ENCODE measurements around the gene CALML6.
"Not testable (repeated sequence)": the region's sequence is repeated elsewhere in the genome, so short reads cannot be mapped to it uniquely, and the experiment has no call there.

CALML6 gene

DNA sequence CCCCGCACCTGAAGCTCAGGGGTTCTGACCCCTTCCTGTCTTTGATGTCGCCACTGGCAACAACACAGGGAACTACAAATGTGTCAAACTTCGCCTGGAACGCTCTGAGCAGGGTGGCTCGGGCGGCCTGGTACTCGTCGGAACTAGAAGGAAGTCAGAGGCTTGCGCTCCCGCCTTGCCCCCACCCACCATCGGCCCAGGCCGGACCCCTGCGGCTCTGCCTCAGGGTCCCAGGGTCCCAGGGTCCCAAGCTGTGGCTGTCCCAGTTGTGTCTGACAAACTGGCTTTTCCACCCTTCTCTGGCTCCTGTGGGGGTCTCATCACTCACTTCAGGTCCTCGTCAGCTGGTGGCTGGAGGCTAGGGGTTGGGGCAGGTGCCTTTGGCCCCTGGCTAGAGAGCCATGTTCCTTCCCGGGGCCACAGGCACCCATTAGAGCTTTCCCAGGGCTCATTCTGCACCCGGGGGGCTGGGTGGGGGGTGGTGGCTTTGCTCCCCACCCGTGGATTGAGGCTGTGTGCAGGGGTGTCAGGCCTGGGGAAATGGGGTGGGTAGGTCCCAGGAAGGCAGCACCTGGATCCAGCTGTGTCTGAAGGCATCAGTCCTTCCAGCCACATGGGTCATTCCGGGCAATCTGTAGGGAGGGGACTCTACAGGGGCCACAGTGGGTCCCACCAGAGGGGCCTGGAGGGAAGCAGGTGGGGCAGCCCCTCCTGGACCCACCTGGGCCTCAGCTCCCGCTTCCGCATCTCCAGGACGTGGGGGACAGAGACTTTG lies 12.0 kb downstream of the CALML6 start:
- no peaks in the 10 kb centered on the region for H3K27me3 ChIP-seq (ENCODE audit: control insufficient read depth, insufficient read depth, low read length)
- no CpG with 5 or more reads among the region's 21 CpGs for WGBS (ENCODE audit: insufficient coverage, insufficient read length)
- H3K27ac ChIP-seq (ENCODE audit: low read length), result no peak overlapping the region

DNA sequence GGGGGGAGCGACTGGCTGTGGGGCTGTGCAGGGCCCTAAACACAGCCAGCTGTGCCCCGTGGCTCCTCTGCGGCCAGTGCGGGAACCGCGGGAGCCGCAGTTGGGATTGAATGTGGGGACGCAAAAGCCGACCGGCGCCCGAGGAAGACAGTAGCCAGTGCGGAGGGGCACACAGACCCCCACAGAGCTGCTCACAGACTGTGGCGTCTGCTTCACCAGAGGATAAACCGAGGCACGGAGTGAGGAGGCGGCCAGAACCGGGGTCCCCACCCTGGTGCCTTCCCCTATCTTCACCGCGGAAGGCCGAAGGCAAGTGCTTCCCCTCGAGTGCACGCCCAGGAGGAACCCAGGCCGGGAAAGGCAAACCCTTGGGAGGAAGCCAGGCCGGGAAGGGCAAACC lies 12.7 kb downstream of the CALML6 start:
- DNase-seq (ENCODE audit: low read depth, low spot score), result no peak
- Histone ChIP-seq H3K4me3 (ENCODE audit: low read length) (no peak overlapping the region), H3K27me3 (ENCODE audit: control insufficient read depth, insufficient read depth, low read length) (no peaks in the 10 kb centered on the region), H3K27ac (ENCODE audit: low read length) (no peak overlapping the region), H3K36me3 (ENCODE audit: control insufficient read depth, insufficient read depth, low read length) (no peaks in the 10 kb centered on the region), H3K9me3 (ENCODE audit: control insufficient read depth, insufficient read depth, low read length) (no peaks in the 10 kb centered on the region), H3K4me1 (ENCODE audit: control insufficient read depth, insufficient read depth, low read length) (peaks cover 2% of the 10 kb centered on the region; the same call in 1 of the 2 replicates)
- no CpG with 5 or more reads among the region's 25 CpGs for WGBS (ENCODE audit: insufficient coverage, insufficient read length)

More for the DNA sequence above, 12.0 kb downstream of the CALML6 start:
- H3K9me3 ChIP-seq (ENCODE audit: control insufficient read depth, insufficient read depth, low read length), result no peaks in the 10 kb centered on the region
- no peak overlapping the region for H3K4me3 ChIP-seq (ENCODE audit: low read length)
- DNase-seq (ENCODE audit: low read depth, low spot score), result no peak
- H3K36me3 ChIP-seq (ENCODE audit: control insufficient read depth, insufficient read depth, low read length), result no peaks in the 10 kb centered on the region
- H3K4me1 ChIP-seq (ENCODE audit: control insufficient read depth, insufficient read depth, low read length), result peaks cover 2% of the 10 kb centered on the region; the same call in 1 of the 2 replicates

GRCh38 chr1:1928231-1929101 lies 13.4 kb downstream of the CALML6 start:
- peaks cover 2% of the 10 kb centered on the region; the same call in 1 of the 2 replicates for H3K4me1 ChIP-seq (ENCODE audit: control insufficient read depth, insufficient read depth, low read length)
- no peak for DNase-seq (ENCODE audit: low read depth, low spot score)
- H3K27me3 ChIP-seq (ENCODE audit: control insufficient read depth, insufficient read depth, low read length), result no peaks in the 10 kb centered on the region
- no CpG with 5 or more reads among the region's 34 CpGs for WGBS (ENCODE audit: insufficient coverage, insufficient read length)
- H3K4me3 ChIP-seq (ENCODE audit: low read length), result no peak overlapping the region
- no peaks in the 10 kb centered on the region for H3K9me3 ChIP-seq (ENCODE audit: control insufficient read depth, insufficient read depth, low read length)
- no peaks in the 10 kb centered on the region for H3K36me3 ChIP-seq (ENCODE audit: control insufficient read depth, insufficient read depth, low read length)
- no peak overlapping the region for H3K27ac ChIP-seq (ENCODE audit: low read length)

DNA sequence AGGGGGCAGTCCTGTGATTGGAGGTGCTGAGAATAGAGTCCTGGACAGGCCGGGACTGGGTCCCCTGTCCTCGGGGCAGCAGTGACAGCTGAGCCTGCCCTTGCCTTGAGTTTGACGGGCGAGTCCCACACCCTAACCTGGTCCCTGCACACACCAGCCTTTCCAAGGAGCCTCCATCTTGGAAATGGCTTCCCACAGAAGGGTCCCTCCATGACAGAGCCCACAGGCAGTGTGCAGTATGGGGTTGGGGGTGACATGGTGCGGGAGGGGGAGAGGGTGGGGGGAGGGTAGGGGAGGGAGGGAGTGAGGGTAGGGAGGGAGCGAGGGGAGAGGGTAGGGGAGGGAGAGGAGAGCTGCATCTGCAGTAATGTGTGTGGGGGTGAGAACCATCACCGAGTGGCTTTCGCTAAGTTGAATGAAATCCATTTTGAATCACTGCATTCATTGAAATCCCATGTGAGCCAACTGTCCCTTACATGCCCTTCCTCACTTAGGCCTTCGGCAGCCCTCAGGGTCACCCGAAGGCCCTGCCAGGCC lies 14.1 kb downstream of the CALML6 start:
- WGBS (ENCODE audit: insufficient coverage, insufficient read length), result no CpG with 5 or more reads among the region's 10 CpGs

GRCh38 chr1:1929639-1930545 lies 14.8 kb downstream of the CALML6 start:
- H3K27ac ChIP-seq (ENCODE audit: low read length), result no peak overlapping the region
- H3K36me3 ChIP-seq (ENCODE audit: control insufficient read depth, insufficient read depth, low read length), result no peaks in the 10 kb centered on the region
- no CpG with 5 or more reads among the region's 38 CpGs for WGBS (ENCODE audit: insufficient coverage, insufficient read length)
- no peaks in the 10 kb centered on the region for H3K9me3 ChIP-seq (ENCODE audit: control insufficient read depth, insufficient read depth, low read length)
- peaks cover 2% of the 10 kb centered on the region; the same call in 1 of the 2 replicates for H3K4me1 ChIP-seq (ENCODE audit: control insufficient read depth, insufficient read depth, low read length)
- H3K4me3 ChIP-seq (ENCODE audit: low read length), result no peak overlapping the region
- H3K27me3 ChIP-seq (ENCODE audit: control insufficient read depth, insufficient read depth, low read length), result no peaks in the 10 kb centered on the region
- no peak for DNase-seq (ENCODE audit: low read depth, low spot score)

More for the DNA sequence above, 14.1 kb downstream of the CALML6 start:
- DNase-seq (ENCODE audit: low read depth, low spot score), result no peak
- no peak overlapping the region for H3K4me3 ChIP-seq (ENCODE audit: low read length)
- no peaks in the 10 kb centered on the region for H3K27me3 ChIP-seq (ENCODE audit: control insufficient read depth, insufficient read depth, low read length)
- no peaks in the 10 kb centered on the region for H3K36me3 ChIP-seq (ENCODE audit: control insufficient read depth, insufficient read depth, low read length)
- no peak overlapping the region for H3K27ac ChIP-seq (ENCODE audit: low read length)
- no peaks in the 10 kb centered on the region for H3K9me3 ChIP-seq (ENCODE audit: control insufficient read depth, insufficient read depth, low read length)
- peaks cover 2% of the 10 kb centered on the region; the same call in 1 of the 2 replicates for H3K4me1 ChIP-seq (ENCODE audit: control insufficient read depth, insufficient read depth, low read length)

DNA sequence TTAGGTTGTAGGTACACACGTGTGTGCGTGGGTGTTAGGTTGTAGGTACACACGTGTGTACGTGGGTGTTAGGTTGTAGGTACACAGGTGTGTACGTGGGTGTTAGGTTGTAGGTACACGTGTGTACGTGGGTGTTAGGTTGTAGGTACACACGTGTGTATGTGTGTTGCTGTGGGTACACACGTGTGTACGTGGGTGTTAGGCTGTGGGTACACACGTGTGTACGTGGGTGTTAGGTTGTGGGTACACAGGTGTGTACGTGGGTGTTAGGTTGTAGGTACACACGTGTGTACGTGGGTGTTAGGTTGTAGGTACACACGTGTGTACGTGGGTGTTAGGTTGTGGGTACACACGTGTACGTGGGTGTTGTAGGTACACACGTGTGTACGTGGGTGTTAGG lies 19.8 kb downstream of the CALML6 start:
- not testable (repeated sequence) for H3K36me3 ChIP-seq (ENCODE audit: control insufficient read depth, insufficient read depth, low read length); H3K27me3 ChIP-seq (ENCODE audit: control insufficient read depth, insufficient read depth, low read length); DNase-seq (ENCODE audit: low read depth, low spot score); H3K27ac ChIP-seq (ENCODE audit: low read length); H3K4me3 ChIP-seq (ENCODE audit: low read length); H3K4me1 ChIP-seq (ENCODE audit: control insufficient read depth, insufficient read depth, low read length); H3K9me3 ChIP-seq (ENCODE audit: control insufficient read depth, insufficient read depth, low read length)
- WGBS (ENCODE audit: insufficient coverage, insufficient read length), result 100% methylated on average over 4 of the region's 21 CpGs

GRCh38 chr1:1937061-1937460 lies 22.0 kb downstream of the CALML6 start:
- no peak overlapping the region for H3K27ac ChIP-seq (ENCODE audit: low read length)
- DNase-seq (ENCODE audit: low read depth, low spot score), result no peak
- H3K27me3 ChIP-seq (ENCODE audit: control insufficient read depth, insufficient read depth, low read length), result no peaks in the 10 kb centered on the region
- no peaks in the 10 kb centered on the region for H3K36me3 ChIP-seq (ENCODE audit: control insufficient read depth, insufficient read depth, low read length)
- H3K4me1 ChIP-seq (ENCODE audit: control insufficient read depth, insufficient read depth, low read length), result no peaks in the 10 kb centered on the region
- 100% methylated on average over 1 of the region's 15 CpGs for WGBS (ENCODE audit: insufficient coverage, insufficient read length)
- H3K9me3 ChIP-seq (ENCODE audit: control insufficient read depth, insufficient read depth, low read length), result no peaks in the 10 kb centered on the region
- H3K4me3 ChIP-seq (ENCODE audit: low read length), result no peak overlapping the region

- Histone ChIP-seq H3K4me1 (ENCODE audit: control insufficient read depth, insufficient read depth, low read length) (no peaks in the 10 kb centered on the region), H3K9me3 (ENCODE audit: control insufficient read depth, insufficient read depth, low read length) (no peaks in the 10 kb centered on the region), H3K36me3 (ENCODE audit: control insufficient read depth, insufficient read depth, low read length) (no peaks in the 10 kb centered on the region), H3K4me3 (ENCODE audit: low read length) (no peak overlapping the region), H3K27ac (ENCODE audit: low read length) (no peak overlapping the region), H3K27me3 (ENCODE audit: control insufficient read depth, insufficient read depth, low read length) (no peaks in the 10 kb centered on the region)
- WGBS (ENCODE audit: insufficient coverage, insufficient read length), result 100% methylated on average over 1 of the region's 16 CpGs
- DNase-seq (ENCODE audit: low read depth, low spot score), result no peak
Observed at GRCh38 chr1:1937549-1938275, 22.7 kb downstream of the CALML6 start.

DNA sequence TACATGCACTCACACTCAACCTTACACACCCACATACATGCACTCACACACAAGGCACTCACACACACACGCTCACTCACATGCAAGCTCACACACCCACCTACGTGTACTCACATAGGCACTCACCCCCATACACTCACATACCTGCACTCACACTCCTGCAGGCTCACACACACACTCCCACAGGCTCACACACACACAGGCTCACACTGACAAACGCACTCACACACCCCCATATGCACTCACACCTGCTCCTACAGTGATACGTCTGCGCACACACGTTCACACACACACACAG lies 23.2 kb downstream of the CALML6 start:
- WGBS (ENCODE audit: insufficient coverage, insufficient read length), result no CpG with 5 or more reads among the region's 6 CpGs
- no peaks in the 10 kb centered on the region for H3K4me1 ChIP-seq (ENCODE audit: control insufficient read depth, insufficient read depth, low read length)
- H3K27me3 ChIP-seq (ENCODE audit: control insufficient read depth, insufficient read depth, low read length), result no peaks in the 10 kb centered on the region
- no peaks in the 10 kb centered on the region for H3K36me3 ChIP-seq (ENCODE audit: control insufficient read depth, insufficient read depth, low read length)
- H3K9me3 ChIP-seq (ENCODE audit: control insufficient read depth, insufficient read depth, low read length), result no peaks in the 10 kb centered on the region
- no peak for DNase-seq (ENCODE audit: low read depth, low spot score)
- H3K4me3 ChIP-seq (ENCODE audit: low read length), result no peak overlapping the region
- H3K27ac ChIP-seq (ENCODE audit: low read length), result no peak overlapping the region

All from iPS DF 6.9 (cell line).